Measurements from ENCODE around the gene LMF2.

Gene LMF2

GRCh38 chr22:50465066-50465930, 42.2 kb downstream of the LMF2 start:
- ChIA-PET CTCF (no interaction called here), POLR2A (interaction anchor here (0.5 to 1.5 kb wide), 2 partner anchors 42 to 1153 kb away, joined by 3 to 4 read pairs; partner anchors contain the start of gene LMF2)
- peaks cover 7% of the 10 kb centered on the region for H3K4me1 ChIP-seq (ENCODE audit: control insufficient read depth, insufficient read depth, low read length)
- H3K36me3 ChIP-seq (ENCODE audit: control insufficient read depth in 2 of 2, insufficient read depth in 1 of 2, low read length in 2 of 2) = peaks cover 0 to 90% of the 10 kb centered on the region in 2 experiments; a peak in 2 of 3 replicates
- TF ChIP-seq ZNF623 (tag by site-specific recombination; IDR thresholded peaks at IDR 0.05) (no peak), IKZF3 (tag by site-specific recombination; IDR thresholded peaks at IDR 0.05) (no peak), GLIS2 (tag by site-specific recombination; IDR thresholded peaks at IDR 0.05) (0 out of 2 replicates have a peak, but pooled peaks have one; percentile 23), ZFHX2 (tag by site-specific recombination; conservative IDR thresholded peaks at IDR 0.05) (peak; percentile 57), OSR2 (tag by site-specific recombination; IDR thresholded peaks at IDR 0.05) (peak; percentile 36; the same call in 1 of the 2 replicates), EGR2 (tag by site-specific recombination; IDR thresholded peaks at IDR 0.05; ENCODE audit: low read depth) (peak; percentile 53; the same call in 1 of the 2 replicates)
- H3K4me3 ChIP-seq (ENCODE audit: low read depth, low read length) = no peak overlapping the region
- no peaks in the 10 kb centered on the region for H3K9me3 ChIP-seq (ENCODE audit: control insufficient read depth, insufficient read depth, low read depth, low read length)
- H3K27ac ChIP-seq (ENCODE audit: extremely low read depth, low read depth, low read length) = no peak overlapping the region

- Histone ChIP-seq H3K36me3 (ENCODE audit: control insufficient read depth in 2 of 2, insufficient read depth in 1 of 2, low read length in 2 of 2) (peaks cover 0 to 98% of the 10 kb centered on the region in 2 experiments; a peak in 2 of 3 replicates), H3K4me3 (ENCODE audit: low read depth, low read length) (no peak overlapping the region), H3K9me3 (ENCODE audit: control insufficient read depth, insufficient read depth, low read depth, low read length) (no peaks in the 10 kb centered on the region), H3K27ac (ENCODE audit: extremely low read depth, low read depth, low read length) (no peak overlapping the region), H3K4me1 (ENCODE audit: control insufficient read depth, insufficient read depth, low read length) (no peaks in the 10 kb centered on the region)
- ChIA-PET POLR2A (no interaction called here), CTCF (no interaction called here)
- TF ChIP-seq GLI2 (tag by site-specific recombination; IDR thresholded peaks at IDR 0.05; ENCODE audit: borderline replicate concordance, low read depth) (no peak), ZNF391 (tag by site-specific recombination; IDR thresholded peaks at IDR 0.05; ENCODE audit: borderline replicate concordance, low read depth) (no peak), PBX3 (CRISPR knock-in tag; IDR thresholded peaks at IDR 0.05) (0 out of 2 replicates have a peak, but pooled peaks have one; percentile 35), SCRT2 (tag by site-specific recombination; IDR thresholded peaks at IDR 0.05) (no peak), GLIS2 (tag by site-specific recombination; IDR thresholded peaks at IDR 0.05) (peak; percentile 33; the same call in 1 of the 2 replicates), HIC1 (tag by site-specific recombination; IDR thresholded peaks at IDR 0.05) (0 out of 2 replicates have a peak, but pooled peaks have one; percentile 33), ZNF280C (tag by site-specific recombination; IDR thresholded peaks at IDR 0.05) (no peak), ZNF335 (tag by site-specific recombination; conservative IDR thresholded peaks at IDR 0.05) (no peak), ZNF704 (tag by site-specific recombination; IDR thresholded peaks at IDR 0.05) (no peak)
Measured at GRCh38 chr22:50464451-50464850, 43.1 kb downstream of the LMF2 start.
